ENCODE results near the gene TSPAN32. TPM values are rescaled to one million over a fixed set of nuclear protein-coding genes. Genes with fewer than 3 reads are reported as not detected.

TSPAN32 gene
- total RNA-seq, 4 donors from 2014 or later = not detected

DNA sequence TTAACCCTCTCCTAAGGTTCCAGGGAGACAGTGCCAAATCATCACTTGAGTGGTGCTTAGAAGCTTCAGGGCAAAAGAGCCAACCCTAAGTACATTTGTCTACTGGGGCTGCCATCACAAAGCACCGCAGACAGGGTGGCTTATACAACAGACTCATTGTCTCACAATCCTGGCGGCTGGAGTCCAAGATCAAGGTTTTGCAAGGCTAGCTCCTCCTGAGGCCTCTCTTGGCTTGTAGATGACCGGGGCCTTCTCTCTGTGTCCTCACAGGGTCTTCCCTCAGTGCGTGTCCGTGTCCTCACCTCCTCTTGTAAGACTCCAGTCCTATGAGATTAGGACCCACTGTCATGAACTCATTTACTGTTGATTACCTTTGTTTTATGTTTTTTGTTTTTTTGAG lies 41.2 kb downstream of the TSPAN32 start:
- DNase-seq (no peak), ATAC-seq (no peak)
- intact Hi-C loops (cut with DNase I; ENCODE audit: low total_unique reads) (no loop called here), in situ Hi-C loops (cut with MboI; ENCODE audit: low sequenced_read_pairs in 4 of 4) (no loop called here)
- Histone ChIP-seq H3K9me3 (no peaks in the 10 kb centered on the region), H3K4me1 (no peaks in the 10 kb centered on the region), H3K36me3 (no peaks in the 10 kb centered on the region), H3K4me3 (no peak overlapping the region), H3K27me3 (no peaks in the 10 kb centered on the region), H3K27ac (no peak overlapping the region)
- TF ChIP-seq, protein P1, sequence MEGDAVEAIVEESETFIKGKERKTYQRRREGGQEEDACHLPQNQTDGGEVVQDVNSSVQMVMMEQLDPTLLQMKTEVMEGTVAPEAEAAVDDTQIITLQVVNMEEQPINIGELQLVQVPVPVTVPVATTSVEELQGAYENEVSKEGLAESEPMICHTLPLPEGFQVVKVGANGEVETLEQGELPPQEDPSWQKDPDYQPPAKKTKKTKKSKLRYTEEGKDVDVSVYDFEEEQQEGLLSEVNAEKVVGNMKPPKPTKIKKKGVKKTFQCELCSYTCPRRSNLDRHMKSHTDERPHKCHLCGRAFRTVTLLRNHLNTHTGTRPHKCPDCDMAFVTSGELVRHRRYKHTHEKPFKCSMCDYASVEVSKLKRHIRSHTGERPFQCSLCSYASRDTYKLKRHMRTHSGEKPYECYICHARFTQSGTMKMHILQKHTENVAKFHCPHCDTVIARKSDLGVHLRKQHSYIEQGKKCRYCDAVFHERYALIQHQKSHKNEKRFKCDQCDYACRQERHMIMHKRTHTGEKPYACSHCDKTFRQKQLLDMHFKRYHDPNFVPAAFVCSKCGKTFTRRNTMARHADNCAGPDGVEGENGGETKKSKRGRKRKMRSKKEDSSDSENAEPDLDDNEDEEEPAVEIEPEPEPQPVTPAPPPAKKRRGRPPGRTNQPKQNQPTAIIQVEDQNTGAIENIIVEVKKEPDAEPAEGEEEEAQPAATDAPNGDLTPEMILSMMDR (IDR thresholded peaks at IDR 0.05 in 4 of 5, conservative IDR thresholded peaks at IDR 0.05 in 1 of 5) = no peak
- no peak for TF ChIP-seq POLR2A (IDR thresholded peaks at IDR 0.05)

DNA sequence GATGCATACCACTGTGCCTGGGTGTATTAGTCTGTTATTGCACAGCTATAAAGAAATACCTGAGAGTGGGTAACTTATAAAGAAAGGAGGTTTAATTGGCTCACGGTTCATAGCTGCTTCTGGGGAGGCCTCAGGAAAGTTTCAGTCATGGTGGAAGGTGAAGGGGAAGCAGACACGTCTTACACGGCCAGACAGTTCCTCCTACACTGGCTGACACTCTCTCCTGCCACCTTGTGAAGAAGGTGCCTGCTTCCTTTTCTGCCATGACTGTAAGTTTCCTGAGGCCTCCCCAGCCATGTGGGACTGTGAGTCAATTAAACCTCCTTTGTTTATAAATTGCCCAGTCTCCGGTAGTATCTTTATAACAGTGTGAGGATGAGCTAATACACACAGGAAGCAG lies 41.7 kb downstream of the TSPAN32 start:
- Histone ChIP-seq H3K36me3 (no peaks in the 10 kb centered on the region), H3K4me3 (no peak overlapping the region), H3K4me1 (no peaks in the 10 kb centered on the region), H3K9me3 (no peaks in the 10 kb centered on the region), H3K27me3 (no peaks in the 10 kb centered on the region), H3K27ac (no peak overlapping the region)
- in situ Hi-C loops (cut with MboI; ENCODE audit: low sequenced_read_pairs in 4 of 4) = no loop called here
- intact Hi-C loops (cut with DNase I; ENCODE audit: low total_unique reads) = no loop called here
- DNase-seq = no peak
- no peak for ATAC-seq
- TF ChIP-seq POLR2A (IDR thresholded peaks at IDR 0.05) = no peak
- TF ChIP-seq, protein P1 (IDR thresholded peaks at IDR 0.05 in 4 of 5, conservative IDR thresholded peaks at IDR 0.05 in 1 of 5) = no peak

DNA sequence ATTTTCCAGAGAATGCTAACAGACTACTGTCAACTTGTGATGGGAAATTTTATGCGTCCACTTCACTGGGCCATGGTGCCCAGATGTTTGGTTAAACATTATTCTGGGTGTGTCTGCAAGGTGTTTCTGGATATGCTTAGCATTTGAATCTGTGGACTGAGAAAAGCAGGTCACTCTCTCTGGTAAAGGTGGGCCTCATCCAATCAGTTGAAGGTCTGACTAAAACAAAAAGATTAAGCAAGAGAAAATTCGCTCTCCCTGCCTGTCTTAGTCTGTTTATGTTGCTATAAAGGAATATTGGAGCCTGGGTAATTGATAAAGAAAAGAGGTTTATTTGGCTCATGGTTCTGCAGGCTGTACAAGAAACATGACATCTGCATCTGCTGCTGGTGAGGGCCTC lies 43.2 kb downstream of the TSPAN32 start:
- ATAC-seq (no peak), DNase-seq (no peak)
- Histone ChIP-seq H3K27ac (no peak overlapping the region), H3K9me3 (no peaks in the 10 kb centered on the region), H3K4me1 (no peaks in the 10 kb centered on the region), H3K36me3 (no peaks in the 10 kb centered on the region), H3K4me3 (no peak overlapping the region), H3K27me3 (no peaks in the 10 kb centered on the region)
- TF ChIP-seq, protein P1 (IDR thresholded peaks at IDR 0.05 in 4 of 5, conservative IDR thresholded peaks at IDR 0.05 in 1 of 5) = no peak
- TF ChIP-seq POLR2A (IDR thresholded peaks at IDR 0.05) = no peak
- in situ Hi-C loops (cut with MboI; ENCODE audit: low sequenced_read_pairs in 4 of 4) = no loop called here
- intact Hi-C loops (cut with DNase I; ENCODE audit: low total_unique reads) = no loop called here

DNA sequence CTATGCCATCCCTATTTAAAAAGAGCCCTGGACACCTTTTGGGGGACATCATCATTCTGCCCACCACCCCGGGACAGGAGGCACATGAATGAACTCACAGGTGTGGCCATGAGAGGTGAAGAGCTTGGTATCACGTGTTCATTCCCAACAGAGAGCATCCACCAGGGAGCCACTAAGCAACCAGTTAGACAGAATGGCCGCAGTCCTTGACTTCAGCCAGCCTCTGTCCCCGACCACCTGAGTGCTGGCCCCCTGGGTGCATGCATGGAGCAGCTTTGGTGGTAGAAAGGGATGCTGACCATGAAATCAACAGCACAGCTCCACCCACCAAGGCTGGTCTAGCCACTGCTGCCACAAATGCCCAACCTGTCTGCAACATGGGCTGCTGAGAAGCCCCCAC lies 44.2 kb downstream of the TSPAN32 start:
- Histone ChIP-seq H3K9me3 (no peaks in the 10 kb centered on the region), H3K27me3 (no peaks in the 10 kb centered on the region), H3K27ac (no peak overlapping the region), H3K4me1 (no peaks in the 10 kb centered on the region), H3K4me3 (no peak overlapping the region), H3K36me3 (no peaks in the 10 kb centered on the region)
- intact Hi-C loops (cut with DNase I; ENCODE audit: low total_unique reads) (no loop called here), in situ Hi-C loops (cut with MboI; ENCODE audit: low sequenced_read_pairs in 4 of 4) (no loop called here)
- no peak for DNase-seq
- TF ChIP-seq POLR2A (IDR thresholded peaks at IDR 0.05) = no peak
- TF ChIP-seq, protein P1 (IDR thresholded peaks at IDR 0.05 in 4 of 5, conservative IDR thresholded peaks at IDR 0.05 in 1 of 5) = no peak
- no peak for ATAC-seq

DNA sequence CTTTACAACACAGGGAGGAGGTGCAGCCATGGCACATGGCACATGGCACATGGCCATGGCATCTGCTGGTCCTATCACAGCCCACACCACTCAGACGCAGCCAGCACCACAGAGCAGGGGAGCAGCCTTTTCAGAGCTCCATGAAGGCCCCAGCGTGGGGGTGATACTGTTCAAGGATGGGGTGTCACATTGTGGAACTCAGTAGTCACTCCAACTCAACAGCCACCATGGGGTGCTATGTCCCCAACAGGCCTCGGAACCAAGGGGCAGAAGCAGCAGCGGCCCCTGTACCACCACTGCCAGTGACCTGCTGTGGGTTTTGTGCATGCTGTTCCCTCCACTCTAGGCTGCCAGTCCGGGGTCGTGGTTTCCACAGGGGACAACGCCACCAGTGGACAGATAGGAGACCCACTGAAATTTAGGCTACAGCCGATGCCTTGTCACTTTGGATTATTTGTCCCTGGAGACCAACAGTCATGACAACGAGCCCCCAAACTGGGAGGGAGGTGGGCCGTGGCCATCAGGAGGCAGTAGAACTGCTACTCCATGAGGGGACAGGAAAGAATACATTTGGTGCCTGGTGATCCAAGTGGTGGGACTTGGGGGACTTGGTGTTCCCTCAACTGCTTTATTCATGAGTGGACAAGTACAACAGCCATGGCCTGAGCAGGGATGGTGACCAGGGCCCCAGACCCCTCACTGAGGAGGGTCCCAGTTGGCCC lies 44.9 kb downstream of the TSPAN32 start:
- TF ChIP-seq, protein P1 (IDR thresholded peaks at IDR 0.05 in 4 of 5, conservative IDR thresholded peaks at IDR 0.05 in 1 of 5) = no peak
- TF ChIP-seq POLR2A (IDR thresholded peaks at IDR 0.05) = no peak
- Histone ChIP-seq H3K27ac (no peak overlapping the region), H3K36me3 (no peaks in the 10 kb centered on the region), H3K4me1 (no peaks in the 10 kb centered on the region), H3K27me3 (no peaks in the 10 kb centered on the region), H3K4me3 (no peak overlapping the region), H3K9me3 (no peaks in the 10 kb centered on the region)
- in situ Hi-C loops (cut with MboI; ENCODE audit: low sequenced_read_pairs in 4 of 4) = no loop called here
- ATAC-seq (no peak), DNase-seq (no peak)
- intact Hi-C loops (cut with DNase I; ENCODE audit: low total_unique reads) = no loop called here
